Stomach smooth muscle (tissue), 2 donors: Measurements from ENCODE around the gene SHQ1.

ENCODE experiments used
- H3K27ac ChIP-seq: one replicate; pipeline ENCODE4 v1.7.0; 2013; ENCODE audit warnings: mild to moderate bottlenecking, low read length, inconsistent platforms
- H3K27me3 ChIP-seq, 2 donors: one replicate each; pipeline ENCODE4 v1.7.0; 2013; ENCODE audit warnings: low read length in 2 of 2; ENCODE audit not compliant: insufficient read depth in 2 of 2, control insufficient read depth in 1 of 2
- H3K36me3 ChIP-seq, 2 donors: one replicate each; pipeline ENCODE4 v1.7.0; 2013; ENCODE audit warnings: low read length in 2 of 2; ENCODE audit not compliant: control insufficient read depth in 2 of 2, insufficient read depth in 2 of 2
- H3K4me1 ChIP-seq: one replicate; pipeline ENCODE4 v1.7.0; 2013; ENCODE audit warnings: low read length; ENCODE audit not compliant: control insufficient read depth, insufficient read depth
- H3K4me3 ChIP-seq, 2 donors: one replicate each; pipeline ENCODE4 v1.7.0; 2013; ENCODE audit warnings: low read length in 2 of 2
- H3K9ac ChIP-seq, 2 donors: one replicate each; pipeline ENCODE4 v1.7.0; 2013; ENCODE audit warnings: low read length in 2 of 2, mild to moderate bottlenecking in 1 of 2
- H3K9me3 ChIP-seq, 2 donors: one replicate each; pipeline ENCODE4 v1.7.0; 2013; ENCODE audit warnings: low read length in 2 of 2; ENCODE audit not compliant: control insufficient read depth in 2 of 2
- donor health status: healthy.
- donor health status: Pancreatic carcinoma.

Gene SHQ1

DNA sequence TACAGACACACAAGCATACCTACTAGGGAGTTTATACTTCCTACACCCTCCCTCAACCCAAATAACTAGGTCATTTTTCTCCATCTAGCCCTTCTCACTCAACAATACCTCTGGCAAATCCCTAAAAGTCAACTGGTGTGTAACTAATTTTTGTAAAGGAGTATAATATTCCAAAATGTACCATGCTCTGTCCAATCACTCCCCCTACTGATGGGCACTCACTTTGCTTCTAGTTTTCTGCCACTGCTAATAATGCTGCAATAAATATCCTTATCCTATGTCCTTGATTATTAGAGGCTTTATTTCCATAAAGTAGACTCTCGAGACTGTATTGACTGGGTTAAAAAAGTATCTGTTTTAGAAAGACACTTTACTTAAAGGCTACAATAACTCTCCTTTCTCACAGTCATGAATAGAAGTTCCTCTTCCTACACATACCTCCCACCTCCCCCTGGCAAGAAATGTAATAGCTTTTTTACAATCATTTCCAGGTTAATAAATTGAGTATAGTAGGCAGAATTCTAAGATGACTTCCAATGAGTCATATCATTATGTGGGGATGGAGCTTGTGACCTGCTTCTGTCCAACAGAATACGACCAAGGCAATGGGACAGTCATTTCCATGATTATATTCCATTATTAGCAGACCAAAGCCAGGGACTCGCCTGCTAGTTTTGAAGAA is 30.0 kb downstream of the SHQ1 start:
- H3K4me1 ChIP-seq: peaks cover 18% of the 10 kb centered on the region
- H3K9me3 ChIP-seq: no peaks in the 10 kb centered on the region
- no peak overlapping the region for H3K9ac ChIP-seq
- H3K27ac ChIP-seq: no peak overlapping the region
- no peaks in the 10 kb centered on the region for H3K27me3 ChIP-seq
- H3K4me3 ChIP-seq: no peak overlapping the region
- peaks cover 4 to 5% of the 10 kb centered on the region in 2 donors for H3K36me3 ChIP-seq

- Histone ChIP-seq H3K27me3 (no peaks in the 10 kb centered on the region), H3K27ac (no peak overlapping the region), H3K36me3 (peaks cover 4 to 5% of the 10 kb centered on the region in 2 donors), H3K4me1 (peaks cover 14% of the 10 kb centered on the region), H3K9me3 (no peaks in the 10 kb centered on the region), H3K9ac (no peak overlapping the region), H3K4me3 (no peak overlapping the region)
These were observed 31.3 kb downstream of the SHQ1 start for GRCh38 chr3:72816862-72817355.

DNA sequence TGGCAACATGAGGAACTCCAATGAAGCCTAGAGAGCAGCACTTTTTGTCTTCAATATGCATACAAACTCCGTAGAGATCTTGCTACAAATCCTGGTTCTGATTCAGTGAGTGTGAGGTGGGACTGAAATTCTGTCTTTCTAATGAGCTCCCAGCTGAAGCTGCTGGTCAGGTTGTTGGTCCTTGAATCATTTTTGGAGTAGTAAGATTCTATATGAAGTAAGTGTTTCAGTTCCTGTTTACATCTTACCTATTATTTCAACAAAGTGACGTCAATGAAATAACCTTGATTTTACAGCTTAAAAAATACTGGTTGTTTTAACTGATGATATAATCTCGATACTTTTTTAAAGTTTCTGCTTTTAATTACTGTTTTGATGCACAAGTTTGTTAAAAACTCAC is 33.9 kb downstream of the SHQ1 start:
- Histone ChIP-seq H3K27me3 (no peaks in the 10 kb centered on the region), H3K9me3 (no peaks in the 10 kb centered on the region), H3K4me1 (no peaks in the 10 kb centered on the region), H3K9ac (no peak overlapping the region), H3K27ac (no peak overlapping the region), H3K4me3 (no peak overlapping the region), H3K36me3 (peaks cover 4 to 5% of the 10 kb centered on the region in 2 donors)

DNA sequence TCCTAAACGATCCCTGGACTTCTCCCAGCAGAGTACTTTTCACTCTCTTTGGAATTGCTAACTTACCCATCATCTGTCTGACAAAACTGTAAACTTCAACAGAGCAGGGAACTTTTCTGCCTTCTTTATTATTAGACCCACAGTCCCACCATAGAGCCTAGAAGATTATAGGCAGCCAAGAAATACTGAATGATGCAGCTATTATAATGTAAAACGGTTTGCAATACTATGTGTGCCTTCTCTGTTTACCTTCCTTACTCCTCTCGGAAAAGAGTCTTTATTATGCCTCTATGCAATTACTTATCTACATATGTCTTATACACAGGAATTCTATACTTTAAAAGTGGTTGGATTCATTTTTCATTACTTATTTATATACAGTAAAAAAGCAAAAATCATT is 36.0 kb downstream of the SHQ1 start:
- H3K27ac ChIP-seq: no peak overlapping the region
- no peak overlapping the region for H3K4me3 ChIP-seq
- H3K9me3 ChIP-seq: no peaks in the 10 kb centered on the region
- peaks cover 4 to 5% of the 10 kb centered on the region in 2 donors for H3K36me3 ChIP-seq
- H3K27me3 ChIP-seq: no peaks in the 10 kb centered on the region
- no peaks in the 10 kb centered on the region for H3K4me1 ChIP-seq
- no peak overlapping the region for H3K9ac ChIP-seq

- Histone ChIP-seq H3K9me3 (no peaks in the 10 kb centered on the region), H3K9ac (no peak overlapping the region), H3K36me3 (no peaks in the 10 kb centered on the region), H3K4me1 (peaks cover 2% of the 10 kb centered on the region), H3K27ac (no peak overlapping the region), H3K27me3 (no peaks in the 10 kb centered on the region), H3K4me3 (no peak overlapping the region)
These were observed 36.7 kb downstream of the SHQ1 start for GRCh38 chr3:72811571-72811970.

DNA sequence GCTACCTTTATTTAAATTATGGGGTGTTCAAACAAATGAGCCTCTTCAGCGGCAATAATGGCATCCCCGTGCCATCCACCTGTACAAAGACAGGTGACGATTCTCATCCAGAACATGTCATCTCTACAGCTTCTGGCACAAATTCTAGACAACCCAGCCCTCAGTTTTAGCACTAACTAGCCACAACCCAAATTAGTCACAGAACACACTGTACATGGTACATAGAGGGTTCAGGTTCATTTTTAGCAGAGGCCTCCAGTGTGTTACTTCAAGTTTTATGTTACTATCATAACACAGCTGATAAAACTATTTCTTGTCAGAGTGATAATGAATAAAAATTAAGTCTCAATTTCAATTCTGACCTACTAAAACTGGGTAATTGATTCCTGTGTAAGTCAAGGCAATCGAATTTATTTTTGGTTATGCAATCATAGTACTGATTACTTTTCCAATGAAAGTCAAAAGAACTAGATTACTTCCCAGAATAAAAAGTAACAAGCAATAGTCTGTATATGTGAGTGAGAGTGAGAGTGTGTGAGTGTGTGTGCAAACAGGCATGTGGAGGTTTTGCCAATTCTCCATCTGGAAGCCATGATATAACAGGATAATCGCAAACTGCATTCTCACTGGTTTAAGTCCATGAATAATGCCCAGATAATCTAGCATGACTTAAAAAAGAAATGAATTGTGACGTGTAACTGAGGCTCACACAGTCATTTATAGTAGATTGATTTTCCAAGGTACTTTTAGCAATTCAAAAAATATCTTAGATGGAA is 37.4 kb downstream of the SHQ1 start:
- Histone ChIP-seq H3K4me3 (no peak overlapping the region), H3K9ac (no peak overlapping the region), H3K27me3 (no peaks in the 10 kb centered on the region), H3K36me3 (no peaks in the 10 kb centered on the region), H3K4me1 (peaks cover 3% of the 10 kb centered on the region), H3K9me3 (no peaks in the 10 kb centered on the region), H3K27ac (no peak overlapping the region)

DNA sequence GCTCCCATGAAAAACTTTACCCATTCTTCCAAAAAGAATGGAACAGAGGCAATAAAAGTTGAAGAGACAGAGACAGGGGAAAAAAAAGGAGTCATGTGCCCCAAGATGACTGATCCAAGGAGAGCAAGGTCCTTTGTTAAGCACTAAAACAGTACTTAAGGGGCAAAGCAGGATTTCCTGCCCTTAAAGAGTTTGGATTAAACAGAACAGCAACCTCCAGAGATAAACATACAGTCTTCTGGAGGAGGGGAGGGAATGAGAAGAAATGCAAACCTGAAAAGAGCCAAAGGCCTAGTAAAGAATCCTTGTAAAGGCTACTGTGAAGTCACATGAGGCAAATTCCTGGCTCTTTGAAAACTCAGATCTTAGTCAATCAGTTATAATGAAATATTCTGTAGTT is 38.2 kb downstream of the SHQ1 start:
- Histone ChIP-seq H3K27me3 (no peaks in the 10 kb centered on the region), H3K36me3 (no peaks in the 10 kb centered on the region), H3K9ac (no peak overlapping the region), H3K4me1 (peaks cover 3% of the 10 kb centered on the region), H3K27ac (no peak overlapping the region), H3K9me3 (no peaks in the 10 kb centered on the region), H3K4me3 (no peak overlapping the region)

DNA sequence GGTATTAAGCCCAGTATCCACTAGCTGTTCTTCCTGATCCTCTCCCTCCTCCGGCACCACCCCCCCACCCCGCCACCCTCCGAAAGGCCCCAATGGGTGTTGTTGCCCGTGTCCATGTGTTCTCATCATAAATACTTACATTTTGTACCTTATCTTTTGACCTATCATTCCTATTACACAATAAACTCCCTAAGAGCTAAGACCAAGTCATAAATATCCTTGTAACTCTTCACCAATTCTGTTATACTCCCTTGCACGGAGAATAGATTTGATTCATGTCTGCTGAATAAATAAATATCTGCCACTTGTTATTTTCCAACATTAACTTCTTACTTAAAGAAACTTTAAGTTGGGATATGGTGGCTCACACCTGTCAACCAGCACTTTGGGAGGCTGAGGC is 43.9 kb downstream of the SHQ1 start:
- Histone ChIP-seq H3K27me3 (no peaks in the 10 kb centered on the region), H3K4me3 (no peak overlapping the region), H3K27ac (no peak overlapping the region), H3K36me3 (no peaks in the 10 kb centered on the region), H3K9ac (no peak overlapping the region), H3K9me3 (no peaks in the 10 kb centered on the region), H3K4me1 (peaks cover 3% of the 10 kb centered on the region)

GRCh38 chr3:72803573-72803972 is 44.7 kb downstream of the SHQ1 start:
- H3K27me3 ChIP-seq: no peaks in the 10 kb centered on the region
- H3K4me1 ChIP-seq: peaks cover 3% of the 10 kb centered on the region
- no peaks in the 10 kb centered on the region for H3K9me3 ChIP-seq
- H3K36me3 ChIP-seq: no peaks in the 10 kb centered on the region
- H3K9ac ChIP-seq: no peak overlapping the region
- no peak overlapping the region for H3K4me3 ChIP-seq
- H3K27ac ChIP-seq: no peak overlapping the region

DNA sequence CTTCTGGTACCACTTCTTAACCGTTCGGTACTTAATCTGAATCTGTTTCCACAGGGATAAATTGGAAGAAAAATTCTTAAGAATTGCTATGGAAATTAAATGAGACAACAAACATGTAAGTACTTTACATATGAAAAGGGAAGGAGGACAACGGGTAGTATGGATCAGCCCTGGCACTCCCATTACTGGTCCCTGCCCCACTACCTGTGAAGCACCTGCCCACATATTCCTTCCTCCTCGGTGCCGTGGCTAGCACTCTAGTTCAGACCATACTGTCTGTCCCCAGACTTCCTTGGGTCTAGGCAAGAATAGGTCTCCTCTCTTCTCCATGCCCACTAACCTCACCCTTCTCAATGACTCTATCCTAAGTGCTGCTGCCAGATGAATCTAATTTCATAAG is 46.2 kb downstream of the SHQ1 start:
- no peaks in the 10 kb centered on the region for H3K27me3 ChIP-seq
- no peaks in the 10 kb centered on the region for H3K9me3 ChIP-seq
- H3K27ac ChIP-seq: no peak overlapping the region
- H3K4me1 ChIP-seq: peaks cover 3% of the 10 kb centered on the region
- H3K9ac ChIP-seq: no peak overlapping the region
- no peak overlapping the region for H3K4me3 ChIP-seq
- no peaks in the 10 kb centered on the region for H3K36me3 ChIP-seq

GRCh38 chr3:72800869-72801268 is 47.4 kb downstream of the SHQ1 start:
- H3K4me3 ChIP-seq: no peak overlapping the region
- no peak overlapping the region for H3K9ac ChIP-seq
- no peaks in the 10 kb centered on the region for H3K27me3 ChIP-seq
- no peak overlapping the region for H3K27ac ChIP-seq
- H3K36me3 ChIP-seq: no peaks in the 10 kb centered on the region
- H3K4me1 ChIP-seq: no peaks in the 10 kb centered on the region
- no peaks in the 10 kb centered on the region for H3K9me3 ChIP-seq
